ENCODE measurements around the gene NPAS3. TPM values are rescaled to one million over a fixed set of nuclear protein-coding genes. Genes with fewer than 3 reads are reported as not detected.
A peak's percentile ranks its signal among the peaks of the same experiment; 100 is the strongest.

Gene NPAS3
- total RNA-seq, 4 donors from 2014 or later, result 0.51 to 15.2 (median 6.6) TPM

- peak; percentile 74 to 93 (median 88) for TF ChIP-seq CTCF (IDR thresholded peaks at IDR 0.05)
- TF ChIP-seq POLR2A (IDR thresholded peaks at IDR 0.05), result no peak
- Histone ChIP-seq H3K27me3 (no peaks in the 10 kb centered on the region), H3K27ac (peak overlapping the region in 1 of 2 donors; percentile 66), H3K4me3 (peak overlapping the region in 1 of 2 donors; percentile 19), H3K9me3 (no peaks in the 10 kb centered on the region), H3K4me1 (no peaks in the 10 kb centered on the region), H3K36me3 (no peaks in the 10 kb centered on the region)
- DNase-seq, result peak; percentile 77 to 90
- intact Hi-C loops (cut with DNase I; ENCODE audit: low total_unique reads), result loop anchor here (10.0 kb wide), 1 partner anchor 1218 kb away; no protein-coding TSS in a partner anchor
Observed at GRCh38 chr14:33792720-33793368, 854.2 kb downstream of the NPAS3 start.

- Histone ChIP-seq H3K9me3 (no peaks in the 10 kb centered on the region), H3K4me3 (peak overlapping the region in 1 of 2 donors; percentile 19), H3K4me1 (no peaks in the 10 kb centered on the region), H3K27me3 (no peaks in the 10 kb centered on the region), H3K27ac (peak overlapping the region in 1 of 2 donors; percentile 66), H3K36me3 (no peaks in the 10 kb centered on the region)
- no peak for TF ChIP-seq CTCF (IDR thresholded peaks at IDR 0.05)
- no peak for TF ChIP-seq POLR2A (IDR thresholded peaks at IDR 0.05)
- no peak for DNase-seq
- intact Hi-C loops (cut with DNase I; ENCODE audit: low total_unique reads), result loop anchor here (10.0 kb wide), 1 partner anchor 1219 kb away; no protein-coding TSS in a partner anchor
Observed at GRCh38 chr14:33793398-33794110, 854.9 kb downstream of the NPAS3 start.

GRCh38 chr14:33794791-33795305 lies 856.2 kb downstream of the NPAS3 start:
- no peak for DNase-seq
- no peaks in the 10 kb centered on the region for H3K4me1 ChIP-seq
- TF ChIP-seq POLR2A (IDR thresholded peaks at IDR 0.05) (no peak), CTCF (IDR thresholded peaks at IDR 0.05) (no peak)
- H3K36me3 ChIP-seq, result no peaks in the 10 kb centered on the region
- intact Hi-C loops (cut with DNase I; ENCODE audit: low total_unique reads), result loop anchor here (10.0 kb wide), 1 partner anchor 1220 kb away; no protein-coding TSS in a partner anchor
- no peak overlapping the region for H3K4me3 ChIP-seq
- no peaks in the 10 kb centered on the region for H3K27me3 ChIP-seq
- no peaks in the 10 kb centered on the region for H3K9me3 ChIP-seq
- no peak overlapping the region for H3K27ac ChIP-seq

GRCh38 chr14:33796356-33796755 lies 857.7 kb downstream of the NPAS3 start:
- no peak overlapping the region for H3K27ac ChIP-seq
- TF ChIP-seq CTCF (IDR thresholded peaks at IDR 0.05) (no peak), POLR2A (IDR thresholded peaks at IDR 0.05) (no peak)
- no peaks in the 10 kb centered on the region for H3K9me3 ChIP-seq
- intact Hi-C loops (cut with DNase I; ENCODE audit: low total_unique reads), result loop anchor here (10.0 kb wide), 1 partner anchor 1222 kb away; no protein-coding TSS in a partner anchor
- H3K27me3 ChIP-seq, result no peaks in the 10 kb centered on the region
- no peaks in the 10 kb centered on the region for H3K36me3 ChIP-seq
- H3K4me3 ChIP-seq, result no peak overlapping the region
- no peak for DNase-seq
- no peaks in the 10 kb centered on the region for H3K4me1 ChIP-seq

All from uterus (tissue), 4 donors.